ENCODE results near the gene RALGPS1.
A peak's percentile ranks its signal among the peaks of the same experiment; 100 is the strongest.

The RALGPS1 gene

GRCh38 chr9:127159949-127160610, 245.5 kb downstream of the RALGPS1 start:
- no peak overlapping the region for H3K9ac ChIP-seq (ENCODE audit: low read length)
- no peak overlapping the region for H3K4me3 ChIP-seq (ENCODE audit: low read length)
- no peak overlapping the region for H3K4me2 ChIP-seq (ENCODE audit: low read length)
- H3K36me3 ChIP-seq (replicated peaks; ENCODE audit: low read depth, low read length): no peaks in the 10 kb centered on the region
- peaks cover 36% of the 10 kb centered on the region for H3K4me1 ChIP-seq (ENCODE audit: low read length)
- no peak overlapping the region for H3K27ac ChIP-seq (ENCODE audit: low read length)
- peaks cover 9% of the 10 kb centered on the region for H3K27me3 ChIP-seq (ENCODE audit: low read depth, low read length)
- no peak overlapping the region for H2AFZ ChIP-seq (ENCODE audit: low read depth, low read length)
- H3K79me2 ChIP-seq (ENCODE audit: low read length): no peaks in the 10 kb centered on the region
- no peak for TF ChIP-seq EZH2phosphoT487 (IDR thresholded peaks at IDR 0.05; ENCODE audit: low read depth)
- no peak for TF ChIP-seq CTCF (IDR thresholded peaks at IDR 0.05; ENCODE audit: low read depth, low read length)
- no peaks in the 10 kb centered on the region for H4K20me1 ChIP-seq (ENCODE audit: insufficient read depth, low read length)
- no peaks in the 10 kb centered on the region for H3K9me3 ChIP-seq (ENCODE audit: insufficient read depth, low read length)

DNA sequence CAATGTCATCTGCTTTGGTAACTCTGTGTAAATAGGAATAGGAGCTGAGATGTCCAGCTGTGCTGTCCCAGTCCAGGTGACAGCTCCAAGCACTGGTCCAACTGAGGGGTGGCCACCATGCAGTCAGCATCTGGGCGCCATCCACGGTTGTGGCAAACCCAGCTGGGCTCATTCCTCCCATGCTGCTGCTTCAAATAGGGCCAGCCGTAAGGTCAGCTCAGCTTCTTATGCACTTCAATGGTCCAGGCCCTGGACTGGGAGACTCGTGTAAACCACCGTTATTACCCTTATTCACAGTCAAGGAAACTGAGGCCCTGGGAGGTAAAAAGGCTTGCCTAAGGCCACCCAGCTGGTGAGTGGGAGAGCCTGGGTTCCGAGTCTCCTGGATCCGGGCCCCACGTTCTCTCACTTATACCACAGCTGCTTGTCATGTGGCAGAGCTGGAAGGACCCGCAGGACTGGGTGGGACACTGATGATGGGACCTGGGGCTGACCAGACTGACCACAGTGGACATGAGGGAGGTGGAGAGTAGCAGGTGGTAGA, 246.6 kb downstream of the RALGPS1 start:
- Histone ChIP-seq H3K27me3 (ENCODE audit: low read depth, low read length) (peaks cover 3% of the 10 kb centered on the region), H3K9ac (ENCODE audit: low read length) (no peak overlapping the region), H2AFZ (ENCODE audit: low read depth, low read length) (no peak overlapping the region), H3K79me2 (ENCODE audit: low read length) (no peaks in the 10 kb centered on the region), H3K4me3 (ENCODE audit: low read length) (no peak overlapping the region), H3K27ac (ENCODE audit: low read length) (no peak overlapping the region), H3K4me1 (ENCODE audit: low read length) (peaks cover 40% of the 10 kb centered on the region), H4K20me1 (ENCODE audit: insufficient read depth, low read length) (no peaks in the 10 kb centered on the region), H3K4me2 (ENCODE audit: low read length) (no peak overlapping the region), H3K9me3 (ENCODE audit: insufficient read depth, low read length) (no peaks in the 10 kb centered on the region), H3K36me3 (replicated peaks; ENCODE audit: low read depth, low read length) (no peaks in the 10 kb centered on the region)
- no peak for TF ChIP-seq EZH2phosphoT487 (IDR thresholded peaks at IDR 0.05; ENCODE audit: low read depth)
- no peak for TF ChIP-seq CTCF (IDR thresholded peaks at IDR 0.05; ENCODE audit: low read depth, low read length)

- Histone ChIP-seq H3K4me3 (ENCODE audit: low read length) (no peak overlapping the region), H3K4me1 (ENCODE audit: low read length) (peaks cover 51% of the 10 kb centered on the region), H2AFZ (ENCODE audit: low read depth, low read length) (no peak overlapping the region), H3K9ac (ENCODE audit: low read length) (no peak overlapping the region), H3K36me3 (replicated peaks; ENCODE audit: low read depth, low read length) (no peaks in the 10 kb centered on the region), H3K9me3 (ENCODE audit: insufficient read depth, low read length) (no peaks in the 10 kb centered on the region), H3K4me2 (ENCODE audit: low read length) (no peak overlapping the region), H3K27ac (ENCODE audit: low read length) (no peak overlapping the region), H3K27me3 (ENCODE audit: low read depth, low read length) (no peaks in the 10 kb centered on the region; the same call in 1 of the 2 replicates), H4K20me1 (ENCODE audit: insufficient read depth, low read length) (no peaks in the 10 kb centered on the region), H3K79me2 (ENCODE audit: low read length) (no peaks in the 10 kb centered on the region)
- TF ChIP-seq CTCF (IDR thresholded peaks at IDR 0.05; ENCODE audit: low read depth, low read length) (no peak), EZH2phosphoT487 (IDR thresholded peaks at IDR 0.05; ENCODE audit: low read depth) (no peak)
Observed at GRCh38 chr9:127162046-127162863, 247.7 kb downstream of the RALGPS1 start.

GRCh38 chr9:127162864-127163365, 248.3 kb downstream of the RALGPS1 start:
- H3K36me3 ChIP-seq (replicated peaks; ENCODE audit: low read depth, low read length): no peaks in the 10 kb centered on the region
- peaks cover 4% of the 10 kb centered on the region; the same call in 1 of the 2 replicates for H3K27me3 ChIP-seq (ENCODE audit: low read depth, low read length)
- peaks cover 58% of the 10 kb centered on the region for H3K4me1 ChIP-seq (ENCODE audit: low read length)
- H3K9ac ChIP-seq (ENCODE audit: low read length): no peak overlapping the region
- H4K20me1 ChIP-seq (ENCODE audit: insufficient read depth, low read length): no peaks in the 10 kb centered on the region
- no peaks in the 10 kb centered on the region for H3K9me3 ChIP-seq (ENCODE audit: insufficient read depth, low read length)
- 0 out of 2 replicates have a peak overlapping the region, but pooled peaks have one; percentile 15 for H3K4me2 ChIP-seq (ENCODE audit: low read length)
- no peak for TF ChIP-seq CTCF (IDR thresholded peaks at IDR 0.05; ENCODE audit: low read depth, low read length)
- no peak for TF ChIP-seq EZH2phosphoT487 (IDR thresholded peaks at IDR 0.05; ENCODE audit: low read depth)
- H2AFZ ChIP-seq (ENCODE audit: low read depth, low read length): no peak overlapping the region
- no peak overlapping the region for H3K27ac ChIP-seq (ENCODE audit: low read length)
- H3K79me2 ChIP-seq (ENCODE audit: low read length): no peaks in the 10 kb centered on the region
- H3K4me3 ChIP-seq (ENCODE audit: low read length): no peak overlapping the region

All from OCI-LY3 (cell line).